ENCODE data around the gene SRPRB.

DNA sequence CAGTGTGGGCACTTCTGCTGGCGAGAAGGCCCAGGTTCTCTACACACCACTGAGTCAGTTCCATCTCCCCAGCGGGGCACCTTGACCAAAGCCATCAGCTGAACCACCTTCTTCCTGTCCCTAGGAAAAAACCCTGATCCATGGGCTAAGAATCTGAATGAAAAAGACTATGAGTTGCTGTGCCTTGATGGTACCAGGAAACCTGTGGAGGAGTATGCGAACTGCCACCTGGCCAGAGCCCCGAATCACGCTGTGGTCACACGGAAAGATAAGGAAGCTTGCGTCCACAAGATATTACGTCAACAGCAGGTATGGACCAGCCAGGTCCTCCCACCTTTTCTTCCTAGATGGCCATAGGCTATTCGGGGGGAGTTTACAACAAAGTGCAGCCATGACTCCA lies 30.3 kb upstream of the SRPRB start:
- TF ChIP-seq, protein P1, sequence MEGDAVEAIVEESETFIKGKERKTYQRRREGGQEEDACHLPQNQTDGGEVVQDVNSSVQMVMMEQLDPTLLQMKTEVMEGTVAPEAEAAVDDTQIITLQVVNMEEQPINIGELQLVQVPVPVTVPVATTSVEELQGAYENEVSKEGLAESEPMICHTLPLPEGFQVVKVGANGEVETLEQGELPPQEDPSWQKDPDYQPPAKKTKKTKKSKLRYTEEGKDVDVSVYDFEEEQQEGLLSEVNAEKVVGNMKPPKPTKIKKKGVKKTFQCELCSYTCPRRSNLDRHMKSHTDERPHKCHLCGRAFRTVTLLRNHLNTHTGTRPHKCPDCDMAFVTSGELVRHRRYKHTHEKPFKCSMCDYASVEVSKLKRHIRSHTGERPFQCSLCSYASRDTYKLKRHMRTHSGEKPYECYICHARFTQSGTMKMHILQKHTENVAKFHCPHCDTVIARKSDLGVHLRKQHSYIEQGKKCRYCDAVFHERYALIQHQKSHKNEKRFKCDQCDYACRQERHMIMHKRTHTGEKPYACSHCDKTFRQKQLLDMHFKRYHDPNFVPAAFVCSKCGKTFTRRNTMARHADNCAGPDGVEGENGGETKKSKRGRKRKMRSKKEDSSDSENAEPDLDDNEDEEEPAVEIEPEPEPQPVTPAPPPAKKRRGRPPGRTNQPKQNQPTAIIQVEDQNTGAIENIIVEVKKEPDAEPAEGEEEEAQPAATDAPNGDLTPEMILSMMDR (IDR thresholded peaks at IDR 0.05; ENCODE audit: low read depth, low read length), result no peak
- no peak for TF ChIP-seq EZH2phosphoT487 (IDR thresholded peaks at IDR 0.05; ENCODE audit: low read depth)

Measured in OCI-LY3 (cell line).